GM21717 (cell line): ENCODE results near the gene OR2T12.
"Not testable (repeated sequence)": the region's sequence is repeated elsewhere in the genome, so short reads cannot be mapped to it uniquely, and the experiment has no call there.

Source experiments
- ATAC-seq: cut with Tn5 transposase; IDR thresholded peaks from one replicate; pipeline ENCODE4 v1.9.1; 2021; ENCODE audit warnings: mild to moderate bottlenecking, moderate library complexity; ENCODE audit not compliant: unreplicated experiment

The OR2T12 gene

GRCh38 chr1:248303324-248303723 is at the start of gene OR2T12:
Gene OR2T12 (minus strand): TSS chr1:248303424. CDS start chr1:248295578, 7,846 bp downstream.
- ATAC-seq = no peak

DNA sequence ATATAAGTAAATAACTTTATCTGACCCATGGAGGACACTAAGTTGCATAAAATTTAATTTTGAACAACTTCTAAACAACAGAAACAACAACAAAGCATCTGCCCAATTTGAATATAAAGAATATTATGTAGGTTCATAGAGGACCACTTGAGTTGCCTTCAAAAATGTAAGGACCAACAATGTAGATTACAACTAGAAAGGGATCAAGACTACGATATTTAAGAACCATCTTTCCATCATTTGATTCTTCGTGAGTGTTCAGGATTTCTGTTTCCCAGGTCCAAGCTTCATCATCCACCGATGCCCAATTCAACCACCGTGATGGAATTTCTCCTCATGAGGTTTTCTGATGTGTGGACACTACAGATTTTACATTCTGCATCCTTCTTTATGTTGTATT is 45.3 kb upstream of the OR2T12 start, which contains the start of gene OR14C36:
Gene OR14C36, plus strand, starts transcription at position 301 of the 400 bp plus-strand sequence. Its CDS starts 0 bp downstream, at position 301.
- ATAC-seq = no peak

DNA sequence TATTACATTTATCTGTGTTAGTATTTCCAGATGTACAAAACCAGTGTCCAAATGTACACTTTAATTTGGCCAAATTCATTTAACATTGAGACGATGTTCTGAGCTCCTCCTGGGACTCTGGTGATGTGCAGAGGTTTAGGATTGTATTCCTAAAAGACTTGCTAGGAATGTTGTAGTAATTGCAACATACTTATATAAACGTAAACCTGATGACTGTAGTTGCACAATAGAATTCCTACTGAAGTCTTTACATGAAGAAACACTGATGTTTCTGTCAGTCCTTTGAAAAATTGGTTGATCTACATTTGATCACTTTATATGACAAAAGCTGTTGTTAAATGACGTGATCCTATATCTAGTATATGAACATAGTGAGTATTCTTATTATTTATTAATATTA is 40.2 kb upstream of the OR2T12 start:
- no peak for ATAC-seq

DNA sequence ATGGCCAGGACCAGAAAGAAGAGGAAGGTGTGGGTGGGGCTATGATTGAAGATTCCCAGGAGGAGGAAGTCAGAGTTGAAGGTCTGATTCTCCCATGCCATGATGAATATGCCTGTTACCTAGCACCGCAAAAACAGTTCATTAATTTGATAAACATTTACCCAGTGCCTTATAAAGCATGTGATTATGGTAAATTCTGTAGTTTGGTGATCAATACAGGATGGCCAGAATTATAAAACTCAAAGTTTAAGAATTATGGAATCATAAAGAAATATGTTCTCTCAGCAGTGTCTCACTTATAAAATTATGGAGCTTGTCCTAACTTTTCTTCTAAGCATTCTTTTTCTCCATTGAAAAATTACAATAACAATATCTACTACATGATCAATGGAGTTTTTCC is 21.2 kb upstream of the OR2T12 start, which contains the start of gene OR2M7:
Gene OR2M7, minus strand, starts transcription at position 101 of the 400 bp plus-strand sequence. Its CDS starts 0 bp downstream, at position 101.
- ATAC-seq = no peak

- no peak for ATAC-seq
These were observed 13.6 kb upstream of the OR2T12 start for GRCh38 chr1:248316796-248317195.

DNA sequence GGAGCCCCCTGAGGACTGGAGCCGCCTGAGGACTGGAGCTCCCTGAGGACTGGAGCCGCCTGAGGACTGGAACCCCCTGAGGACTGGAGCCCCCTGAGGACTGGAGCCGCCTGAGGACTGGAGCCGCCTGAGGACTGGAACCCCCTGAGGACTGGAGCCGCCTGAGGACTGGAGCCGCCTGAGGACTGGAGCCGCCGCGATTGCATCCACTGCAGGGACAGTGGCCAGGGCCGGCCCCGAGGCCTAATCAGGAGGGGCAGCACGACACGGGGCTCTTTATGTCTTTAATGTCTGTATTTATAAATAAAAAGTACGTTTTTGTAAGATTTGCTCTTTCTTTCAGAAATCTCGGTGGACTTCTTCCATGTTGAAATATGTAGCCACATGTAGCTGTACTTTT is 3.5 kb upstream of the OR2T12 start:
- ATAC-seq = not testable (repeated sequence)

DNA sequence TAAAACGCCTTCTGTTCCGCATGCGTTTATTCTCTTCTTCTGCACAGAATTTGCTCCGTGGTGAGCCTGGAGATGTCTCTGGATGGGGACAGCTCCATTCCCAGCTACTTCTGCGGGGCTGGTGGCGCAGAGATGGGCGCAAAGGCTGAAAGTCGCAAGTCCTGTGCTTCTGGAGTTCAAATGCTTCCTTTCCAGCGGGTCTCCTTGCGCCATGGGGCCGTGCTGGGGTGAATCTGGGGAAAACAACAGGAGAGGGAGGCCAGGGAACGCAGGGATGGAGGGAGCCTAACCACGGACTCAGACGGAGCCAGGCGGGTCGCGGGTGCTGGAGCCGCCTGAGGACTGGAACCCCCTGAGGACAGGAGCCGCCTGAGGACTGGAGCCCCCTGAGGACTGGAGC is 2.9 kb upstream of the OR2T12 start:
- ATAC-seq = no peak

GRCh38 chr1:248305672-248306071 is 2.4 kb upstream of the OR2T12 start:
- ATAC-seq = not testable (repeated sequence)

GRCh38 chr1:248288391-248288790 is 14.8 kb downstream of the OR2T12 start:
- no peak for ATAC-seq

DNA sequence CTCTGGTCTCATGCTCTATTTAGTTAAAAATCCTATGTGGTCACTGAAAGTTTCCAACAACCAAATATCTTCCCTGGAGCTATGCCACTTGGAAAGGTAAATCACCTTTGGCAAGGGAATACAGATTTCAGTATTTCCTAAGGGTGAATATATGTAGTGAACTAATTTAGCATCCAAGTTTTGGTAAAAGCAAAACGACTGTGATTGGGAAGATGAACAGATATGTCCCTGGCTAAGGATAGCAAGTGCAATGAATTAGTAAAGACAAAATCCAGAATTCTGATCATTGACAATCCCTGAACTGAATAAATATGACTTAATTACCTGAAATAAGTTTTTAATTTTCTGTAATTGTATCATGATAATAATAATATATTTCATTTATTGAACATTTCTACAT is 25.3 kb downstream of the OR2T12 start, which contains the start of gene OR2T33:
Gene OR2T33, minus strand, starts transcription at position 101 of the 400 bp plus-strand sequence. CDS start 4,162 bp downstream, outside the sequence.
- ATAC-seq = no peak

GRCh38 chr1:248273225-248273624 is 30.0 kb downstream of the OR2T12 start:
- not testable (repeated sequence) for ATAC-seq

- no peak for ATAC-seq
These were observed 35.0 kb downstream of the OR2T12 start for GRCh38 chr1:248268178-248268577.

GRCh38 chr1:248259309-248259708 is 43.9 kb downstream of the OR2T12 start:
- not testable (repeated sequence) for ATAC-seq

- peak; percentile 92 for ATAC-seq
These were observed 60.0 kb downstream of the OR2T12 start for GRCh38 chr1:248243204-248243603.
